Islet precursor cell (in vitro differentiated cells): ENCODE measurements around the gene SYT6.

ENCODE experiments used
- DNase-seq: peaks from one replicate; pipeline ENCODE4 v3.0.0-alpha.2; 2018

The SYT6 gene

DNA sequence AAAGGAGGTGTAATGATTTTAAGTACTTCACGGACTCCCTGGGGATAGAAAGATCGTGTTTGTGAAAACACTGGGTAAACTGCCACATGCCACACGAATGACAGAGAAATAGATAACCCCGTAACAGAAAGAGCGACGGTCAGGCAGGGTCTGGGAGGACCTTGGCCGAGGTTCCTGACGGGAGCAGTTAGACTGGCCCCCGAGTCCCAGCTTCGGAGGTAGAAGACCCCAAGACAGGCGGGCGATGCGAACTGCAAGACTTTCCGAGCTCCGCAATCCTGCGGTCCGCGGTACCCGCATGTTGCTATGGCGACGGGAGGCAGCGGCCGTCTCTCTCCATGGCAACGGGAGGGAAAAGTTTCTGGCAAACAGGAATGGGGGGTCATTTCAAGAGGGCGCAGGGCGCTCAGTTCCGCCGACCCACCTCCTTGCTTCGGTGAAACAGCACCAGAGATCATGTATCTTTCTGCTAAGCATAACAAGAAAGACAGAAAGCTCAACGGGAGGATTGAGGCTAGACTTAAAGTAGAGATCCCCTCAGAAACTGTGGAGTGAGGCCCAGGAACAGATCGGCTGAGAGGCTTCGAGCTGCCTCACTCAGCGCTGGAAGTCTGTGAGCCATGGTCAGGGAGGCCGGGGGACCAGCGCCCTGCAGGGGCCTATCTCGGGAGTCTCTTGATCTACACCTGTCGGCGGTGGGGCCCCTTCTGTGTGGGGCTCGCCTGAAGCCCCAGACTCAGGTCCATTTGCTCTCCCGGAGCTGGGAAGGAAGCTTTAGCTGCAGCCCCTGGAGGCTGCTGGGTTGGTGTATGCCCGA, 685 bp upstream of the SYT6 start:
- DNase-seq = peak; percentile 57

GRCh38 chr1:114152508-114153260, 985 bp downstream of the SYT6 start:
- DNase-seq = peak; percentile 86

- DNase-seq = no peak
Observed at GRCh38 chr1:114152089-114152507, 1.6 kb downstream of the SYT6 start.

DNA sequence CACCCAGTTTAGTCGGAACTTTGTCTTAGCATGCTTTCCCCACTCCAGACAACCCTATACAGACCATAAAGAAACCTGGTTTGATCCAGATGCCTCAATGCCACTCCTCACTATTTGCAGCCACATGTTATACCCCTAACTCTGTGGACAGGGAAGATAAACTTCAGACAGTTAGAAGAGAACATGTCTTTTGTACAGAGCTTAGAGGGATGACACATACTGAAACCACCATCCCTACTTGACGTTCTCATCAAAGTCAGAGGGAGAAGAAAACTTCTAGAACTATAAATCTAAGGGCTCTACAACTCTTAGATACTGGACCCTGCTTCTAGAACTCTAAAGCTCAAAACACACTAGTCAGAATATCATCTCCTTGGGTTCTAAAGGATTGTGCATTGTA, 3.7 kb downstream of the SYT6 start:
- no peak for DNase-seq

GRCh38 chr1:114149211-114149610, 4.5 kb downstream of the SYT6 start:
- no peak for DNase-seq

- DNase-seq = no peak
Observed at GRCh38 chr1:114145504-114146151, 8.0 kb downstream of the SYT6 start.

- DNase-seq = no peak
Observed at GRCh38 chr1:114144016-114144415, 9.7 kb downstream of the SYT6 start.

- no peak for DNase-seq
Observed at GRCh38 chr1:114139540-114139939, 14.1 kb downstream of the SYT6 start.

GRCh38 chr1:114137497-114137896, 16.2 kb downstream of the SYT6 start:
- no peak for DNase-seq

- no peak for DNase-seq
Observed at GRCh38 chr1:114135786-114136185, 17.9 kb downstream of the SYT6 start.

DNA sequence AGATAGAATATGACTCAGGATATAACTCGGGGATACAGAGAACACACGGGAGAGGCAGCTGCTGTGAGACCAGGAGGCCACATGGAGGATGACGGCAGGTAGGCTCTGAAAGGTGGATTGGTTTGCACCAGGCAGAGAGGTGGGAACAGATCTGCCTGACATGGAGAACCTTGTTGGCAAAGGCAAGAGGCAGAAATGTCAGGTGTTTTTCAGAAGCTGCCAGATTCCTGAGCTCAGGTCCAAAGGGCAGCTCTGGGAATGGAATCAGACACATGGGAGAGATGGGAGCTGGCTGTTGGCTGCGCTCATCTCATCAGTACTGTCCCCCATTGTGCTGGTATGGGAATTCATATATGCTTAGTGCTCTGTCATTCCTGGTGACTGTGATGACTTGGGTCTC, 19.2 kb downstream of the SYT6 start:
- DNase-seq = no peak

DNA sequence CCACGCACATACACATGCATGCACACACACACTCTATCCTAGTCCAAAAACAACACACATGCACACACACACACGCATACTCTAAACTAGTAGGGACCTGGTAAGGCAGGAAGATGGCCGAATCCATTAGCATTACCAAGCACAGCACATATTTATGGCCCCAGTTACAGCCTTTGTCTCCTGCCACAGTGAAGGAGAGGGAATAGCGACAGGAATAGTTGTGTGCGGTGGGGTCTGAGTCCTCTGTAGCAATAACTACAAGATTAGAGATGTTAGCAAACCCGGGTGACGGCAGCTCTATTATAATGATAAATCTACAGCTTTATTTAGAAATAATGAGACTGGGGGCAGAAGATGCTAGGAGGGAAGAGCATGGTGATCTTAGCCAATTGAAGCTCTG, 20.5 kb downstream of the SYT6 start:
- DNase-seq = no peak

DNA sequence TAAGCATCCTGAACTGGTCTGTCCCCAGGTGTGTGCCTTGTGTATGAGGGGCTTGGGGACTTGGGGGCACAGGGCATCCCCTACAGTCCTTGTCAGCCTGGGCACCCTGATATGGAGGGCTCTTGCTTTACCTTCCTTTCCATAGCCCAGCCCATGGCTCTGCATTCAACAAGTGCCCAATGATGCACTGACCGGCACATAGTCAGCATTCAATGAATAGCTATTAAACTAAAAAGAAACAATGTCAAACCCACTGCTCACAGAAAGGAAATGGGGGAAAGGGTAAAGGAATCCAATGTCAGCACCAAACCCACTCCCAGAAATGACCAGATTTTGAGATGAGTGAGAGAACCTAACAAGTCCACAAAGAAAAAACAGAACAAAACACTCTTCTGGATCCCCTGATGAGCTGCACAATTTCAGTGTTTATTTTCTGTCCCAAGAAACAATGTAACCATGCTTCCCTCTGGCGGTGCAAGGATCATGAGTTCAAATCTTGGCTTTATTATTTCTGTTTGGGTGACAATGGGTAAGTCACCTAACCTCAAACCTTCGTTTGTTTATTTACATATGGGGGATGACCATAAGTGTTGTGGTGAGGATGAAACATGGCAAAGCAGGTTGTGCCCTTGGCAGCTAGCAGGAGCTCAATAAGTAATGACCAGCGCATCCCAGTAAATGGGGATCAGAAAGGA, 22.0 kb downstream of the SYT6 start:
- DNase-seq = no peak

DNA sequence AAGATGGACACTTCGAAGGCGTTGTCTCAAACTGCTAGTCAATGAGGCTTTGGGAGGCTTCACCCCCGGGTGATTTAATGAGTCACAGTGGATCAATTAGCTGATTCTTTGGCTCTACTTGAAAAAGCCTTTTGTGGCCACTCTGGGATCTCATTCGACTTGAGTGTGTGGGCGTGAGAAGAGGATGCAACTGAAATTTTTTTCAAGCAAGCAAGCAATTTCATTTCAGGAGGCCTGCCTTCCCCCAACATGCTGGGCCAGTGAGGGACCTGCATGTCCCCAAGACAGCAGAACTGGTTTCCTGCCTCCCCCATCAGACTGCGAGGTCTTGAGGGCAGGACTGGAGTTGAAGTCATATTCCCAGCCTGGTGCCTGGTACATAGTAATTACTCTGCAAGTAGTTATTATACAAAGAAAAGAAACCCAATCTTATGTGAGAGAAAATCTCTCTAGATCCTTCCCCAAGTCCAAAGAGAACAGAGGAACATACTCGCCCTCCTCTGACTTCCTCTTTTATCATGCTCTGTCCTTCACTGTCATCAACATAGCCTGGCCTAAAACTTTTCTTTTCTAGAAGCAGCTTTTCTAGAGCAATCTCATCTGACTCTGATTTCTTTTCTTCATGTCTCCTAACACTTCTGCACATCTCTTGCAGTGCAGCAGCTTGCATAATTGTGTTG, 22.7 kb downstream of the SYT6 start:
- no peak for DNase-seq

- no peak for DNase-seq
Observed at GRCh38 chr1:114130213-114130612, 23.5 kb downstream of the SYT6 start.

DNA sequence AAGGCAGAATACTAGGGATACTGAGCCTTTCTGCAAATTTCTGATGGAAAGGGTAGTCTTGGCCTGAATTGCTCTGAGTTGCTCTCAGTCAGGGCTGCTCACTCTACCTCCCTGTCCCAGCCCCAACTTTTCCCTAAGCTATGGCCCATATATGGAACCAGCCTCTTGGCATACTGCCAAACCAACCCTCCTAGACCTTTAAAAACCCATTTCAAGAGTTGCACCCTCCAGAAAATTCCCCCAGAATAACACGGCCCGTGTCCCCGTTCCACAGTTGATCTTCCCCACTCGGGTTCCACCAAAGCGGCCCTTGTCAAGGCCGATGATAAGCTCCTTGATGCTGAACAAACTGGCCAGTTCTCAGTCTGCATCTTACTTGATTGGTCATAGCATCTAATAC, 25.4 kb downstream of the SYT6 start:
- no peak for DNase-seq

DNA sequence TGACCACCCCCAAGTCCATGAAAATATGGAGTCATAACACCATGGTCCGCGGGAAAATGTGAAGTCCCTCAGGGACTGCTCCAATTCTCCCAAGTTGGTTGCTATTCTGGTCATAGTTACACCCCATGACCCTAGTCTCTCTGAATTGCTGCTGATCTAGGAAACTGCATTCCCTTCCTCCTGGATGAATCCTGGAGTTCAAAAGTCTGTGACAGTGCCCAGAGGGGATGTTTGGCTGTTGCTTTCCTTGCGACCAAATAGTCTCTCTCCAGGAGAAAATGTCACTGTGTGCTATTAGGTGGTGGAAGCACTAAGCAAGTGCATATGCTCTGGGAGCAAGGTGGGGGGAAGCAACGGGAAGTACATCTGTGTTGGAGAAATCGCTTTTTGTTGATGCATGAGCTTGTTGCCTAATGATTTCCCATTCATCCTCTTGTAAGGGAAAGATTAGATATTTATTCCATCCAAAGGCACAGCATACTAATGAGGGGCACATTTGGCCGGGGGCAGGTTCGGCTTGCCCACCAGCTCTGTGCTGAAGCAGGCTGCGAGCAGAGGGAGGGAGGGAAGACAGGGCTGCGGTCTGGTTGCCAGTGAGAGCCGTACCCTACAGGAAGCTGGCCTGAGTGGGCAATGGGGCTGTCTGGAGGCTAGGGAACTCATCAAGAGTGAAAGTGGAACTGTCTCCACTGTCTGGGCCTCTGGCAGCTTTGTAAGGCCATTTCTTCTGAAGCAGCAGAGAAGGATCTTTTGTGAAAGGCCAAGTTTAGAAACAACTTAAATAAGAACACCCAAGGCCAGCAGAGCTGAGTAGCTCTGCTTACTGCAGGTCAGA, 27.2 kb downstream of the SYT6 start:
- no peak for DNase-seq

DNA sequence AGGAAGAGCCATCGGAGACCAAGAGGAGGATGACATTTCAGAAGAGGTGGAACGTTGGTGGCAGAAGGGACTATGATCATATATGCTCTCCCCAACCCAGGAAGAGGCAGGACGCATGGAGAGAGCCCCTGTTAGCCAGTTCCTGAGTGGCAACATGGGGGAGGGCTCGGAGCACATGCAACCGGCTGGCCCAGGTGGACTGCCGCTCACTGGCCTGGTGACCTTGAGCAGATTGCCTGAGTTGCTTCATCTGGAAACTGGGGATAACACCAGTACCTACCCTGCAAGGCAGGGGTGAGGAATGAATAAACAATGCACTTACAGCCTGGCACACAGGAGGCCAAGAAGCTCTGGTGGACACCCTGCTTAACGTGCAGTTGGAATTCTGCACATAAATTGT, 29.0 kb downstream of the SYT6 start:
- no peak for DNase-seq

GRCh38 chr1:114122941-114123618, 30.6 kb downstream of the SYT6 start:
- peak; percentile 87 for DNase-seq

DNA sequence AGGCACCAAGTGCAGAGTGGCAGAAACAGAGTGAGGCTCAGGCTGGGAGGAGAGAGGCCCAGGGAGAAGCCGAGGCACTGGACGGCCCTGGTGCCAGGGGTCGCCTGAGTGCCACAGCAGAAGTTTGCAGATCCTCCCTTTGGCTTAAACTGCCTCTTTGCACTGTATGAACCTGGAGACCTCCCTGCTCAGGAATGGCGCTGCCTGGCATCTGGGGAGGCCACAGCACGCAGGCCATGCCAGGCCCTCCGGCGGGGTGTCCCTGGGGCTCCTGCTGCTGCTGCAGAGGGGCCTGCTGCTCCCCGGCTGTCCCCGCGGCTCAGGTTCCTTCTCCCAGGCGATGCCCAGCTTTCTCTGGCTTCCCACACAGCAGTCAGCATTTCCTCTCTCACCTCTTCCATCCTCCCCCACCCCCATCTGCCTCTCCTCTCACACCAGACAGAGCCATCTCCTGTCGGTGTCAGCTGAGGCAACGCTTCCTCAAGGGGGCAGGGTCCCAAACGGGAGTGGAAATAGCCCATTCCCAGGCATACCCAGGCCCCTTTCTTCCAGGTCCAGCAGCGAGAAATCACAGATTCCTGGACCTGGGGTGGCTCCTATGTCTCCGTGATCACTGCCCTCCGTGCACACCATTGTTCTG, 35.2 kb downstream of the SYT6 start:
- DNase-seq = peak; percentile 72

DNA sequence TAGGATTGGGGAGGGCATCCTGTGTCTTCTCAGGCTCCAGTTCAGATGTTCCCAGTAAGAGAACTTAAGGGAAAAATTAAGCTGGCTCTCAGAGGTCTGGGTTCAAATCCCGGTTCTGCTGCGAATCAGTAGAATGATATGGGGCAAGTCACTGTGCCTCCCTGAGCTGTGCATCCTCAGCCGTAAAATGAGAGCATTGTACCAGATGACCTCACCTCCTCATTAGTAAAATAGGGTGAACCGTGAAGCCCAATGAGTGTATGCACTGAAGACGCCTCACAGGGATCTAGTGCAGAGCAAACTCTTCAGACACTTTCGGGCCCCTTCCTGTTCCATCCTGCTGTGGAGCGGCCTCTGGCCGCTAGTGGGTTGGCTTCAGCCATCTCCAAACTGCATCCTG, 36.0 kb downstream of the SYT6 start:
- DNase-seq = no peak
